Measurements from ENCODE around the gene ZFP91.

The ZFP91 gene

DNA sequence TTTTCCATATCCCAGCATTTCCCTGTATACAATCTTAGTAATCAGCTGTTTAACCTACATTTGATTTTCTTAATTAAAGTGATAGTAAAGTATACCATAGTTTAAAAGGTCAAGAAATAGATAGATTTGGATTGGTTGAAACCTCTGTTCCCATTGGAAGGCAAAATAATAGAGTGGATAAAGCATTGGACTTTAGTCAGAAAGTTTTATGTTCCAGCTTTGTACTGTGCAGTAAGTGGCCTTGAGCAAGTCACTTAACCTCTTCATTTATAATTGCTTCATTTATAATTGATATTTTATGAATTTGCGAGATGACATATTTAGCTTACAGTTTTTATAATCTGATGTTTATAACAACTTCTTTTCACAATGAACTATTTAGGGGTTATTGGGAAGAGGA lies 3.6 kb downstream of the ZFP91 start:
- no peak for DNase-seq

DNA sequence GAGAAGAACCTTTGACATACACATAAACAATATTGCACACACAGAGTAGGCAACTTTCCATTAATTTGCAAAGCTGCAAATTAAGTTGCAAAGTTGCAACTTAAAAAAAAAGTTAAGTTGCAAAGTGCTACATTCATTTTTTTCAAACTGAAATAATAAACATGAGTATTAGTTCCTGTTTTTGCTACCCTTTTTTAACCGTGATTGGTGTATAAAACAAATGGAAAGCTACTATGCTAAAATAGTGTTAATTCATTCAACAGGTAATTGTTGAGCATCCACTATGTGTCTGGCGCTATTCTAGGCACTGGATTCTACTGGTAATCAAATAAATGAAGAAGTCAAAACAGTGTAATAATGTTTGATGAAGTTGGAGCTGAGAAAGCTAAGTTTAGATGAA lies 8.1 kb downstream of the ZFP91 start:
- no peak for DNase-seq

DNA sequence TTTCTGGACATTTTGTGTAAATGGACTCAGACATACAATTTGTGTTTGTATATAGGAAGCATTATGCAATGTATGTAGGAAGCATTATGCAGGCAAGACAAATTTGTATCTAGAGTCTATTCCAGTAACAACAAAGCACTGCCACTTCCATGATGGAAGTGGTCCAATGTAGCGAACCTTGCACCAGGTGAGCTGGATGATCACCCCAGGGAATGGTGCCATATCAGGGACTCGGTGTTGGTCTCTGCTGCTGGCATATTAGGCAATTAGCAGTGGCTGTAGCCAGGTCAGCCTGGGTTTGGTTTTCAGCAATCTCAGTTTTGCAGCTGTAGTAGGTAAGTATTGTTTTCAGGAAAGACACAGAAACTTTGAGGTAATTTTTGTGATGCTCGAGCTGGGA lies 12.8 kb downstream of the ZFP91 start:
- DNase-seq = no peak

DNA sequence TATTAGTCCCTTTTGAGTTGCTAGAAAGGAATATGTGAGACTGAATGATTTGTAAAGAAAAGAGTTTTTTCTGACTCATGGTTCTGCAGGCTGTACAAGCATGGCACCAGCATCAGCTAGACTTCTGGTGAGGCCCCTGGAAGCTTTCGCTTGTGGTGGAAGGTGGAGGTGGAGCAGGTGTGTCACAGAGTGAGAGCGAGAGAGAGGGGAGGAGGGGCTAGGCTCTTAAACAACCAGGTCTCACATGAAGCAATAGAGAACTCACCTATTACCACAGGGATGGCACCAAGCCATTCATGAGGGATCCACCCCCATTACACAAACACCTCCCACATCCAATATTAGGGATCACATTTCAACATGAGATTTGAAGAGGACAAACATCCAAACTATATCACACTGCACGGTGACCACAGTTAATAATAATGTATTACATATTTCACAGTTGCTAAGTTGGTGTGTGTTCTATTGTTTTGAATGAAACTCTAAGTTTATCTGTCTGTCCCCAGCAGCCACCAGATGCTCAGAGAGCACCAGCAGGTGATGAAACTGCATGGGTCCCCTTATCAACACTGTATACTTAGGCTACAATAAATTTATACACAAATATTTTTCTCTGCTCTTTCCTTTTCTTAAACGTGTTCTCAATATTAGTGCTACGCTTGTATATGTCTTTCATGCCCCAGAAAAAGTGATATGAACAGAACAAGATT lies 14.1 kb downstream of the ZFP91 start:
- peak in 1 of 4 experiments; percentile 6 for DNase-seq

DNA sequence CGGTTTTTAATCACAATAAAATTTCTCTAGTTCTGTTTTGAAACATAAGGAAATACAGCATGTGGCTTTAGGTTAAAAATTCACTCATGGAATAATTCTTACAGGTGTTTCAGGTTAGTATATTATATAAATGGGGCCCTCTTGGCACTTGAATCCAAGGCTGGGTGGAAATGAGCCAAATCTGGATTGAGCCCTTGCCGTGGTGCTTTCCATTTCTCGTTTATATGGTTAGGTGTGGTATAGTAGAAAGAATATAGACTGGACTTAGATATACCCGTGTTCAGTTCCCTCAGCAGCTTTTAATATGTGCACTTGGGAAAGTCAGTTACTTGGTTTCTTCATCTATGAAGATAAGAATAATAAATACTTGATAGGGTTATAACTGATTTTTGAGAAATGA lies 16.0 kb downstream of the ZFP91 start:
- no peak for DNase-seq

DNA sequence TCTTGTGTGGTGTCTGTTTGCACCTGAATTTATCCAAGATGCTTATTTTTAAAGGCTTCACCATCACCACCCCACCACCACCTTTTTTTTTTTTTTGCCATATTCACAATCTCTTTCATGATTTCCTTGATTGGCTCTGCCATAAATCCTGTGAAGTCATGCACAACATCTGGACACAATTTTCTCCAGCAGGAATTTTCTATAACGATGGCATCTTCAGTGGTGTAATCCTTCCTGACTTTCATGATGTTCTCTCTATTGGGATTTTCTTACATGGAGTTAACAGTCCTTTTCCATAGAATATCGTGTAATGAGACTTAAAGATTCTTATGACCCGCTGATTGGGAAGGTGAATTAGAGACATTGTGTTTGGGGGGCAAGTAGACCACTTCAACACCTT lies 17.8 kb downstream of the ZFP91 start:
- DNase-seq = no peak

DNA sequence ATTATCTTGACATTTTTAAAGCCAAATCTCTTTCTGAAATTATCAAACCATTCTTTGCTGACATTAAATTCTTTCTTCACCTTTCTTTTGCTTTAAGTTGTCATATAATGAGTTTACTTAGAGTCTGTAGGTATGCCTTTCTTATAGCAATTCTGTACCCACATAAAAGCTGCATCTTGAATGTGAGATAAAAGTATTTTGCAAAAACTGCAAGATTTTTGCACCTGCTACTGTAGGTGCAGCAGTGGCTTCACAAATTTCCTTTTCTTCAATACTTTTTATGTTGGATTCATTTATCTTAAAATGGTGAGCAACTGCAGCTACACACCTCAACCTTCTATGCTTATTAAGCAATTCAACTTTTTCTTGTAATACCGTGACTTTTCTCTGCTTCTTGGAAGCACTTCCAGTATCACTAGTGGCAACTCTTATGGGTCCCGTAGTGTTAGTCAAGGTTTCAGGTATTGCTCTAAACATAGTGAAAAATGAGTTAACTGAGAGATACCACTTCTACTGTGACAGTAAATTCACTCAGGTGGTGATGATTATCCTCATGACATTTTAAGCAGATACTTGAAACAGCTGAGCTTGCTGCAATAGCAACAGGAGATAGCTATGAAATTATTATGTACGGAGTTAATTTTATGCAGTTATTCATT lies 18.8 kb downstream of the ZFP91 start:
- DNase-seq = no peak

DNA sequence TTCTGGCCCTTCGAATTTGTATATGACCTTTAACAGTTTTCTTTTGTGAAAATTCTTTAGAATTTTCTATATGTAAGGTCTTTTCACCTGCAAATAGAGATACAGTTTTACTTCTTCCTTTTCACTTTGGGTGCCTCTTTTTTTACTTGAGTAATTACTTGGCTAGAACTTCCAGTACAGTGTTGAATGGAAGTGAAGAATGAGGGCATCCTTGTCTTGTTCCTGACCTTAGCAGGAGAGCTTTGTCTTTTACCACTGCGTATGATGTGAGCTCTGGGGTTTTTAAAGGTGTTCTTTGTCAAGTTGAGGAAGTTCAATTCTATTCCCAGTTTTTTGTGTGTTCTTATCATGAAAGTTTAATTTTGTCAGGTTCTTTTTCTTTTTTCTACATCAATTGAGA lies 21.6 kb downstream of the ZFP91 start:
- DNase-seq = no peak

DNA sequence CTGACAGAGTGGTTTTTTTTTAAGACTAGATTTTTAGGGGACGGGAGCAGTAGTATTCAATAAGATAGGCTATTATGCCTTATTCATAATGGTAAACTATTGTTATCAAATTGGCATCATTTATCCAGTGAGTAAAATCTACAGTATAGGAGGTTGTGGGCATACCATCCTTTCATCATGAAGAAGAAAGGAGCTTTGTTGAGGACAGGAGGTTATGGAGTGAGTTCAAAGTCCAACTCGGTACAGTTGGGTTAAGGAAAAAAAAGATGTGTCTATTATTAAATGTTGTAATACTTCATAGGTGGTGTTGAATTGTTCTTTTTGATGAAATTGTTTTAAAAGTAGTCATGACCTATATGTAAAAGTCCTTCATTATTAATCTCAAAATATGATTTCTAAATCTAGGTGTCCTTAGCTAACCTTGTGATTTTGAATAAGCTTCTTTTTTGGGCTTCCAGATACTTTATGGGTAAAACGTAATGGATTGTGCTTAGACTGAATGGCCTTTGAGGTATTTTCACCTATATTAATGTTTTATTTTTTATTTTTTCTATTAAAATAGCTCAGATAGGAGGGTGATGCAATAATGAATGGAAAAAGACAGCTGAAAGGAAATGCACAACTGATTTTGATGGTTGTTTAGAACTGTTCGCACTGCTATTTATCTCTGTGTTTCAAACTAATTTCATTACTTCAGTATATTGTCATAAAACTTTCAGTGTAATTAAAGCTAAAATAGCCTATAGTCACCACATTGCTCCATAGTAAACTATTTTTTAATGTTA lies 28.3 kb downstream of the ZFP91 start:
- no peak for DNase-seq

DNA sequence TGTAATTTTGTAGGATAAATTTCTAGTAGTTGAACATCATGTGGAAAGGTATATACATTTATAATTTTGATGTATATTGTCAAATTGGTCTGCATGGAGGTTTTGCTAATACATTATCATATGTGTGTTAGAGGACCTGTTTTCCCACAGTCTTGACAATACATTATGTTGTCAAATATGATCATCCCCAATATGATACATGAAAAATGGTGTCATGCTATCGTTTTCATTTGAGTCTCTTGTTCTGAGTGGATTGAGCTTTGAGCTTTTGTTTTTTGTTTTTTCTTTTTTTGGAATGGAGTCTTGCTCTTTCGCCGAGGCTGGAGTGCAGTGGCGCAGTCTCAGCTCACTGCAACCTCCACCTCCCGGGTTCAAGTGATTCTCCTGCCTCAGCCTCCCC lies 29.5 kb downstream of the ZFP91 start:
- no peak for DNase-seq

DNA sequence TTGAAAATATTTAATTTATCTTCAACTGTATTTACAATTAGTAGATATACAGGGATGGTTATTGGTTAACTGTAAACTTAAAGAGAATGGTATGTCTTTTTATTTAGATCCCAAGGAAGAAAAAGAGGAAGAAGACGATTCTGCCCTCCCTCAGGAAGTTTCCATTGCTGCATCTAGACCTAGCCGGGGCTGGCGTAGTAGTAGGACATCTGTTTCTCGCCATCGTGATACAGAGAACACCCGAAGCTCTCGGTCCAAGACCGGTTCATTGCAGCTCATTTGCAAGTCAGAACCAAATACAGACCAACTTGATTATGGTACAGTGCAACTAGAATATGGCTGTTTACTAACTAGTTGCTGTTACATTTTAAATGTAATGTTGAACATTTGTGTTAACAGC lies 30.9 kb downstream of the ZFP91 start:
- DNase-seq = no peak

DNA sequence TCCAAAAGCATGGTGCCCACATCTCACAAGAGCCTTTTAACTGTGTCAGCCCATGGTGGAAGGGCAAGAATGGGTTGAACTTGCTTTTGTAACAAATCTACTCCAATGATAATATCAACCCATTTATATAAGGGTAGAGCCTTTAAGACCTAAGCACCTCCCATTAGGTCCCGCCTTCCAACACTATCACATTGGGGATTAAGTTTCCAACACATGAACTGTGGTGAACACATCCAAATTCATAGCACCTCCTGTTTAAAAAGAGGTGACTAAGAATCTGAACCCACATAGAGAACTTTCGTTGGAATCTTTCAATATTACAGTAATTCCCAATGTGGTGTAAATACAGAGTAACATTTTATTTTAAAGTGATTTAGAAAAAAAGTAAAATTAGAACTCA lies 34.4 kb downstream of the ZFP91 start:
- DNase-seq = no peak

DNA sequence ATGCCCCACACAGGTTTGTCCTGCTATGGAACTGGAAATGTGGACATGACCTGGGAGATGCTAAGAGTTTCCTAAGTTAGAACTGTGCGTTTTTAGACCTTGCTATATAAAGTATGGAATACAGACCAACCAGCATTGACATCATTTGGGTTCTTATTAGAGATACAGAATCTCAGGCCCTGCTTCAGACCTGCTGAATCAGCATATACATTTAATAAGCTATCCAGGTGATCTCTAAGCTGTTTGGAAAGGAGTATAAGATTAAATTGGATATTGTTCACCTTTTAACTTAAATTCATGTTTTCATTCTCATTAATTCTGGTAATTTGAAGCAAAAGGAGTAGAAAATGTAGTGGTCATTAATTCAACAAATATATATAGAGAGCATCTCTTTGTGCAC lies 36.7 kb downstream of the ZFP91 start:
- no peak for DNase-seq

DNA sequence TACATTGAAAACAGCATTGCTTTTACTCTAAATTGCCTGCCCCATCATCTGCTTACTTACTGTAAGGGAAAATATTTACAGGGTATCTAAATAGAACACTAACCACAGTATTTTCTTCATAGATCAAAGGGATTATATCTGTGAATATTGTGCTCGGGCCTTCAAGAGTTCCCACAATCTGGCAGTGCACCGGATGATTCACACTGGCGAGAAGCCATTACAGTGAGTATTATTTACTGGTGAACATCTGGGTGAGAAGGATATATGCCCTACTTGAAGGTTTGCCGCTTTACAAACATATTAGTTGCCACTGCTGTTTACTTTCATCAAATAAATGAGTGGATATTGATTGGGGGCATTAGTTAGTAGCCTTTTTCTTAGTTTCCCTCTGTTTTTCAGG lies 37.7 kb downstream of the ZFP91 start:
- no peak for DNase-seq

DNA sequence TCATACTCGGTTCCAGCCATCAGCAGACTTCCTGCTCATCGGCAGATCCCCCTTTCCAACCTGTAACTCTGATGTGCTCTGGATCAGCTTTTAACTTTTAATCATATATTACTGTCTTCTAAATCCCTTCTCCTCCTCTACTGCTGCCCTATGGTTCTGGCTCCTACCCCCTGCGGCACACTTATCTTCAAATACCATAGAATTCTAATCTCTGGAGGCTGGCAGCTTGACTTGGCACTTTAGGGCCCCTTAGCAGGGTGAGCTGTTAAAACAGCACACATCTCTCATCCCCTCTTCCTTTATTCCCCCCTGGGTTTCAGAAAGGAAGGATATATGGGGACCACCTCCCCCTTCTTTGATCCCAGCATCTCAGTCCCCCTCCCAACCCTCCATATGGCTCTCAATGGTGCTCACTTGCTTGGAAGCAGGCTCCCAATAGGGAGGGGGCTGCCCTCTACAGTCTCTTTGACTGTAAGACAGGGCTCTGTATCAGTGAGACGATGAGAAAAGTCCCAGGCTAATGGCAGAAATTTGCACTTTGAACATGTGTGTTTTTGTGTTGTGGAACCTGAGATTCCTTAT lies 39.2 kb downstream of the ZFP91 start:
- no peak for DNase-seq

DNA sequence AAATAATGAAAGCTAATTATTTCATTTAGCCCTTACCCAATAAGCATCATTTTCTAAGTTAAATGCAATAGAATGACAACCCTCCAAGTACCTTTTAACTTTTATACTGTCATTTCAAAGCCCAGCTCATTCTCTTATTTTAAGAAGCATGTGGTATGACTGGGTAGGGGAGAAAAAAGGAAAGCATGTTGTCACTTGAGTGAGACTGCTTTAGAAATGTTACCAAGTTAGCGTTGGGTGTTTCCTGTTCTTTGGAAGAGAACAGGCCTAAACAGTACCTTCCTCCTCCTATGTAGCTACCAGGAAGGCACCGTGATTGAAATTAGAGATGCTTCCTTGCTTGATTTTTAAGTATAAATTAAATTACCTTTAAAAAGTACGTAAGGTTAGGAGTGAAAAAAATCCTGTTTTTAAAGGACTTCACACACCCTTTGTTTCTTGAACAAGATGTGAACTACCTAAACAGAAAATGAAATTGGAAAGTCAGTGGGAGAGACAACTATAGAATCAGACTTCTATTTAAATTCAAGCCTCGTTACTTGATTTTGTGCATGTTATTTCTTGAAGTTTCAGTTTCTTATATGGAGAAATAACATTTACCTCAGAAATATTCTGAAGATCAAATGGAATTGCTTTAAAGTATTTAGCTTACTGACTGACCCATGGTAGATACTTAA lies 42.9 kb downstream of the ZFP91 start:
- DNase-seq = no peak

DNA sequence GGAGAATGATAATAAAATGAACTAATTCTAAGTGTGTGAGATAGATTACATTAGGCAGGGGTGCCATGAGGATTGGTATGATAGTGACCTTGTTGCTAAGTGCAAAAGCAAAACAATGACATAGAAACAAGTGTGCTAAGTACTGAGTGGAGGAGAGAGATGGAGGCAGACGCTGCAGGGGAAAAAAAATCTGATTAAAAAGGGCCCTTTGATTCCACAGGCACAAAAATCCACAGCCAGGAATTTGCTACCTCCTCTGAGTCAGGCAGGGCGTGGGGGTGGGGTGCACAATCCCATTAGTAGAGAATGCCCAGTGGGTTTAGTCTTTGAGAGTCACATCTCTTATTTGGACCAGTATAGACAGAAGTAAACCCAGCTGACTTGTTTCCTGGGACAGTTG lies 43.5 kb downstream of the ZFP91 start, which contains the start of gene CNTF:
Gene CNTF, plus strand, starts transcription at position 322 of the 400 bp plus-strand sequence. CDS start 88 bp downstream, outside the sequence.
- DNase-seq = no peak

DNA sequence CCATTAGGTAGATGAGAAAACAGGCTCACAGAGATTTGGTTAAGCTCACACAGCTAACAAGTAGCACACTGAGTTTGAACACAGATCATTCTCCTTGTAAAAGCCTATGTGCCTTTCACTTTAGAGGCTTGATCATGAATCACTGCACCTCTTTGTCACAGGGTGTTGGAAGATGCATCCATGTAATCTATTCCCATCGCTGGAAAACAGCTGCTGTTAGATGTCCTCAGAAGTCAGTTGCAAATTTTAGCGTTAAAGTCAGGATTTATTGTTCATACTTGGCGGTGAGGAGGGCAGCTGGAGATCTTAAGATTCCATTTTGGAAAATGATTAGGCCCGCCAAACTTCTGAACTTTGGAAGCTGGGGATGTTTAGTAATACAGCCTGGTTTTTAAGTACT lies 46.2 kb downstream of the ZFP91 start:
- no peak for DNase-seq

DNA sequence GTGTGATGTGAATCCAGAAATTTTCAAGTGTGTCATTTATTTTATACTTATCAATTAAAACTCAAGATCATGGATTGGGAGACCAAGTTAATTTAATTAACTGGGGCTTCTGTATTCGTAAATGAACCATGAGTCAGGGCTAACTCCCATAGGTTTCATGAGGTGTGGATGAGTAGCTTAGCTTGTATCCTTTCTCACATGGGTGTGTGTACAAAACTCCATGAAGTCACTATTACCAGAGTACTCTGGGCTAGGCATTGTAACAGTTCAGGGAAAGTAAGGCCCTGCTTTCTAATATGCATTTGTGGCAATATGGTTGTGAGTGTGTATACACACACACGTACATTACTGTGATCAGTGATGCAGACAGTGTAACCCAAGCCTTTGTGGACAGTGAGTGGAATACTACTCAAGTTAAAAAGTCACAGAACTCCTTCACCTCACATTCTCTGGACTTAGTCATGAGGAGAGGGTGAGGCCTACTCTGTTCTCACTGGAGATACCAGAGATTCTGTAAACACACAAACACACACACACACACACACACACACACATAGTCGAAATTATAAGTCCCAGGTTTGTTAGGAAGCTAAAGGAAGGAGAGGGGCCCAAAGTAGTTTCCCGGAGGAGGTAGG lies 47.1 kb downstream of the ZFP91 start:
- DNase-seq = no peak

DNA sequence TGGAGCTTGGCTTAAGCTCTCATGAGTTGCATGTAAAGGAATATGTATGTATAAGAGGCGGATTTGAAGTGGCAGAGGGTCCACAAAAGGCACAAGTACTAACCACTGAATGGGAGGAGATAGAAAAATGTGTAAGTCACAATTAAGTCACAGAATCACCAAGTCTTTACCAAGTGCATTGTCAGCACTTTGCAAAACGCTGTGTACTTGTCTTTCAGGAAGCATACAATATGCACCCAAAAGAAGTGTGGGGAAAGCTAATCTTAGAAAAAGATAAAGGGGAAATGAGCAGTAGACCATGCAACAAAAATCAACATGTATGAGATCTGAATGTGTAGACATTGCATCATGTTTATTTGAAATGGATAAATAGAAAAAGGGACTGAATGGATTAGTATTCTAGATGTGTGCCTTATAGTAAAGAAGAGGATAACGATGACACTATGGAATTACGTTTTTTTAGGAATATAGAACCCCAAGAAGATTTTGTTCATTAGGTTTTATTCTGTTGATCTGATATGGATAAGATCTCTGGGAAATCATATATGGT lies 48.1 kb downstream of the ZFP91 start:
- DNase-seq = no peak

DNA sequence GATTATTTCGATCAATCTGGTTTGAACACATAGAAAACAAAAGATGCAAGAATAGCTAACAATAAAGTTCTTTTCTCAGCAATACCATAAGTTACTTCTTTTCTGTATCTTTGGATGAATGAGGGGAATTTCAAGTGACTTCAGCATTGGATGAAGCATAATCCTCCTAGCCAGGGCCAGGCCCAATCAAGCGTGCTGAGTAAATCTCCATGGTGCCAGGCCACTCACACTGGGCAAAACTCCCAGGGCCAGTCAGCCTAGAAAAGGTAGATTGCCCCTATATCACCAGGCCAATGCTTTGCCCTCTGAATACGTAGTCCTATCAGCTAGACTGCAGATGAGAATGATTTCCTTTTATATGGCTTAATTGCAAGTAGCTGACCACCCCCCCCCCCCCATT lies 49.6 kb downstream of the ZFP91 start:
- no peak for DNase-seq

DNA sequence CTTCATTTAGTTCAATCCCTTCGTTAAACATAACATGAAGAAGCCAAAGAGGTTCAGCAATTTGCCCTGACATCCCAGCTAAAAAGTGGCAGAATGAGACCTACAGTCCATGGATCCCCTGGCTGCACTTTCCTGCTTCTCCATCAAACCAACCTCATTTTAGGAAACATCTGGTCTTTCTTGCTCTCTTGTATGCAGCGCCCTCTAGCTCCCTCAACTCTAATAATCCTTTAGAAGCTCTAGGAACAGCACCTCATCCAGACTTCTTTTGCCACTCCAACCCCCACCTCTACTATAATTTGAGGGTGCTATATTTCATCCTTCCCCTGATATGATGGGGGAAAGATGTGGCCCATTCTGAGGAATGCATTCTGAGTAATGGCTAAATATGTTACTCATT lies 51.0 kb downstream of the ZFP91 start:
- no peak for DNase-seq
